ENCODE data around the gene ACBD6. TPM values are rescaled to one million over a fixed set of nuclear protein-coding genes. Genes with fewer than 3 reads are reported as not detected.

ACBD6 gene
- total and polyA plus RNA-seq, 2 of the 4 experiments (the other 2 are of a cell fraction) = 52.5 to 59.1 TPM

DNA sequence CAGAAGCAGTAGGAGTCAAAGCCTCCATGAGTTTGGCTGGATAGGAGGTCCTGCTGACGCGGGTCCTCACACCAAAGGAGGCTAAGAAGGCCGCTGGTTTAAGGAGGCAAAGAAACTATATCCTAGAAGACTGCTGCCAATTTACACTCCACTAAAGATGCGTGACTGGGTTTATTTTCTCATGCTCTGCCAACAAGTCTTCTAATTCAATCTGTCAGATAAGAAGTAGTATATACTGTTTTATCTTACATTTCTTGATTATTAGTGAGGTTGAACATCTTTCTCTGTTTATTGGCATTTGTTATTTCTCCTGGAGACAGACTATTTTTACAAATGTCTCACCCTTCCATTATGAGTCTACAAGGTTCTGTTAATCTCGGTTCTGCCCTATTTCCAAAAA is 34.1 kb downstream of the ACBD6 start:
- H3K4ac ChIP-seq (ENCODE audit: low read depth, low read length) = no peak overlapping the region
- no peak overlapping the region for H3K27ac ChIP-seq (ENCODE audit: insufficient read depth, low read length)
- no peak overlapping the region for H3K56ac ChIP-seq (ENCODE audit: extremely low read depth, insufficient read depth, low read length)
- no peak overlapping the region for H3K9ac ChIP-seq (ENCODE audit: low read depth, low read length)
- in situ Hi-C loops (cut with MboI; ENCODE audit: low sequenced_read_pairs) (no loop called here), intact Hi-C loops (cut with micrococcal nuclease) (no loop called here), dilution Hi-C loops (cut with HindIII; ENCODE audit: low sequenced_read_pairs, unreplicated experiment) (no loop called here)
- peak overlapping the region; percentile 15 for H2AK9ac ChIP-seq (replicated peaks; ENCODE audit: low read depth, low read length, poor library complexity)
- no peak overlapping the region for H2BK120ac ChIP-seq (ENCODE audit: low read depth, low read length)
- no peak overlapping the region for H3K18ac ChIP-seq (ENCODE audit: low read depth, low read length)
- peaks cover 4% of the 10 kb centered on the region; the same call in 1 of the 2 replicates for H3K36me3 ChIP-seq (ENCODE audit: control insufficient read depth, insufficient read depth, low read length)
- ChIA-PET CTCF (no interaction called here), POLR2A (ENCODE audit: unreplicated experiment) (no interaction called here)
- no peak overlapping the region for H2AFZ ChIP-seq (replicated peaks; ENCODE audit: low read length, poor library complexity)
- H4K5ac ChIP-seq (ENCODE audit: low read depth, low read length) = no peak overlapping the region
- H2BK15ac ChIP-seq (ENCODE audit: low read depth, low read length) = no peak overlapping the region
- H2AK5ac ChIP-seq (ENCODE audit: low read depth, low read length) = no peak overlapping the region
- no CpG with 5 or more reads among the region's 5 CpGs for WGBS, 2 experiments (ENCODE audit: extremely low coverage in 2 of 2, insufficient read length in 1 of 2)
- BruUV-seq (replicated peaks) = no TSS peak
- H4K8ac ChIP-seq (ENCODE audit: low read depth in 2 of 2, low read length in 2 of 2) = no peak overlapping the region
- no peaks in the 10 kb centered on the region for H3K27me3 ChIP-seq (ENCODE audit: control insufficient read depth, insufficient read depth, low read length)
- TF ChIP-seq POLR2A (IDR thresholded peaks at IDR 0.05; ENCODE audit: low read depth, low read length) (no peak), CHD1 (IDR thresholded peaks at IDR 0.05; ENCODE audit: low read depth, low read length) (no peak), CEBPB (IDR thresholded peaks at IDR 0.05; ENCODE audit: low read depth, low read length) (no peak), RAD21 (IDR thresholded peaks at IDR 0.05; ENCODE audit: low read length) (no peak), RCOR1 (IDR thresholded peaks at IDR 0.05; ENCODE audit: insufficient replicate concordance, low read length) (no peak), SMC3 (IDR thresholded peaks at IDR 0.05; ENCODE audit: low read depth, low read length) (no peak)
- TF ChIP-seq, protein P1, sequence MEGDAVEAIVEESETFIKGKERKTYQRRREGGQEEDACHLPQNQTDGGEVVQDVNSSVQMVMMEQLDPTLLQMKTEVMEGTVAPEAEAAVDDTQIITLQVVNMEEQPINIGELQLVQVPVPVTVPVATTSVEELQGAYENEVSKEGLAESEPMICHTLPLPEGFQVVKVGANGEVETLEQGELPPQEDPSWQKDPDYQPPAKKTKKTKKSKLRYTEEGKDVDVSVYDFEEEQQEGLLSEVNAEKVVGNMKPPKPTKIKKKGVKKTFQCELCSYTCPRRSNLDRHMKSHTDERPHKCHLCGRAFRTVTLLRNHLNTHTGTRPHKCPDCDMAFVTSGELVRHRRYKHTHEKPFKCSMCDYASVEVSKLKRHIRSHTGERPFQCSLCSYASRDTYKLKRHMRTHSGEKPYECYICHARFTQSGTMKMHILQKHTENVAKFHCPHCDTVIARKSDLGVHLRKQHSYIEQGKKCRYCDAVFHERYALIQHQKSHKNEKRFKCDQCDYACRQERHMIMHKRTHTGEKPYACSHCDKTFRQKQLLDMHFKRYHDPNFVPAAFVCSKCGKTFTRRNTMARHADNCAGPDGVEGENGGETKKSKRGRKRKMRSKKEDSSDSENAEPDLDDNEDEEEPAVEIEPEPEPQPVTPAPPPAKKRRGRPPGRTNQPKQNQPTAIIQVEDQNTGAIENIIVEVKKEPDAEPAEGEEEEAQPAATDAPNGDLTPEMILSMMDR (conservative IDR thresholded peaks at IDR 0.05; ENCODE audit: low read depth, low read length) = no peak
- H3K14ac ChIP-seq (replicated peaks; ENCODE audit: low read depth, low read length) = no peak overlapping the region
- H2BK5ac ChIP-seq (ENCODE audit: low read depth, low read length, poor library complexity, severe bottlenecking) = no peak overlapping the region
- no peak overlapping the region for H3K23ac ChIP-seq (ENCODE audit: low read depth, low read length)
- no peak overlapping the region for H2BK20ac ChIP-seq (ENCODE audit: low read depth, low read length)
- no peak overlapping the region for H4K91ac ChIP-seq (ENCODE audit: insufficient read depth, low read depth, low read length)
- no peak for ATAC-seq (ENCODE audit: low read depth)
- H3K9me1 ChIP-seq (ENCODE audit: insufficient read depth, low read length) = peaks cover 6% of the 10 kb centered on the region
- H3K9me3 ChIP-seq (ENCODE audit: control insufficient read depth, insufficient read depth, low read length) = no peaks in the 10 kb centered on the region; the same call in 1 of the 2 replicates
- H4K20me1 ChIP-seq (ENCODE audit: insufficient read depth, low read length) = peaks cover 18% of the 10 kb centered on the region; the same call in 1 of the 2 replicates
- no peaks in the 10 kb centered on the region for H3K4me1 ChIP-seq (ENCODE audit: control insufficient read depth, insufficient read depth, low read length)
- H3K4me3 ChIP-seq (ENCODE audit: insufficient read depth, low read depth, low read length) = no peak overlapping the region
- H3K4me2 ChIP-seq (ENCODE audit: low read depth, low read length) = no peak overlapping the region
- H3K79me1 ChIP-seq (ENCODE audit: low read depth in 1 of 2, low read length in 2 of 2) = peaks cover 7 to 50% of the 10 kb centered on the region in 2 experiments; a peak in 3 of 4 replicates
- no peak for DNase-seq
